HG03460 (cell line): ENCODE measurements around the gene SLC45A1.

Experiments used
- ATAC-seq: cut with Tn5 transposase; IDR thresholded peaks from one replicate; pipeline ENCODE4 v1.9.1; 2021; ENCODE audit not compliant: unreplicated experiment

Gene SLC45A1

DNA sequence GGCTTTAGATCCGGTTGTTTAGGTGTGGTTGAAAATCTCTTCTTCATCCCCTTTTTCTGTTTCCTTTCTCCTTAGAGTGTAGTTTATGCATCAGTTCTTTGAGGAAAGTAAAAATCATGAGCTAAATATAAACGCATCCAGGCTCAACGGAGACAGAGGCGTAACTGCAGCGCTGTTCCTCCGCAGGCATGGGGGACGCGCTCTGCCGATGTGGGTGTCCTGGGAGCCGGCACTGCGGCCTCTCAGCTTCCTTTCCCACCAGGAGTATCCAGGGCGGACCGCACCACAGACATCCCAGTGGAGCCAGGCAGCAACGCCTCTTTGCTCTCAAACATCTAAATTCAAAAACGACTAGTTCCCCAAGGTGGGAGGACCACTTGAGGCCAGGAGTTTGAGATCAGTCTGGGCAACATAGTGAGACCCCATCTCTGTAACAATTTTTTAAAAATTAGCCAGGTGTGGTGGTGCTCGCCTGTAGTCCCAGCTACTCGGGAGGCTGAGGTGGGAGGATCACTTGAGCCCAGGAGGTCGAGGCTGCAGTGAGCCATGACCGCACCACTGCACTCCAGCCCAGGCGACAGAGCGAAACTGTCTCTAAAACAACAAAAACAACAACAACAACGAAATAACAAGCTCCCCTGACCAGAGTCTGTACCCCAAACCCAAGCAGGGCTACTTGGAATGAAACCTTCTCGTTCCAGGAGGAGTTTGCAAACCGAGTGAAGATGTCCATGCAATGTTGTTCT, 16.4 kb downstream of the SLC45A1 start:
- ATAC-seq: no peak

DNA sequence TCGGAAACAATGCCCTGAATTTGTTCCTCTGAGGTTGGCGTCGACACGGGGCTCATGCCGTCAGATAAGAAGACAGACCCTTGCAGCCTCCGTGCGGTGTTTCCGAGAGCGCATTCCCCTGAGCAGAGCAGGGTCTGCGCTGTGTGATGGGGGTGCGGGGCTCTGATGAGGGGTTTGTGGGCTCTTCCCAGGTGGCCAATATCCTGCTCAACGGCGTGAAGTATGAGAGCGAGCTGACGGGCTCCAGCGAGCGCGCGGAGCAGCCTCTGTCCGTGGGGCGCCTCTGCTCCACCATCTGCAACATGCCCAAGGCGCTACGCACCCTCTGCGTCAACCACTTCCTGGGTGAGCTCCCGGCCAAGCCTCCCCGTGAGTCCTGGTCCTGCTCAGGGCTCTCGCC, 17.3 kb downstream of the SLC45A1 start:
- ATAC-seq: no peak

GRCh38 chr1:8337776-8338525, 20.0 kb downstream of the SLC45A1 start:
- no peak for ATAC-seq

DNA sequence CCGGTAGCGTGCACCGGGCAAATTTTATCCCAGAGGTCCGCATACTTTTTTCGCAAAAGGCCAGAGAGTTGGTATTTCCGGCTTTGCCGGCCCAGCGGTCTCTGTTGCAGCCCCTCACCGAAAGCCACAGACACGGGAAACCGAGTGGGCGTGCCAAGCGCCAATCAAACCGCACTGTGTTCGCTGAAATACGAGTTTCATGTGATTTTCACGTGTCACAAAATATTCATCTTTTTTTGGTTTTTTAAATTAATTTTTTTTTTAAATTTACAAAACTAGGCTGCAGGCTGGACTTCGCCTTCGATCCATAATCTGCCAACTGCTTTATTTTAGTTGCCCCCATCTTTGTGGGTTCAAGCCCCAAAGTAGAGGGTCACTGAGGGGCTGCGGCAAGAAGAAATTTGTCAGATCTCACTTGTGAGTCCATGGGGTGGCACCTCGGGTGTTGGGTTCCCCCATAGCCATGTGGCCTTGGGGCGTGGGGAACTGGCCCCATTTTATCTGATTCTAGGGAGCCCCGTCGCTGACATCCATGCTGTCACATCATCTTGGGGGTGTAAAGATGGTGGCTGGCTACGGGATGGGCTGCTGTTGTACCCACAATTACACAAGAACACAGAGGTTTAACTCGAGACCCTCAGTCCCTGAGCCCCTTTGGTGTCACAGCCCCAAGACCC, 20.8 kb downstream of the SLC45A1 start:
- ATAC-seq: no peak

DNA sequence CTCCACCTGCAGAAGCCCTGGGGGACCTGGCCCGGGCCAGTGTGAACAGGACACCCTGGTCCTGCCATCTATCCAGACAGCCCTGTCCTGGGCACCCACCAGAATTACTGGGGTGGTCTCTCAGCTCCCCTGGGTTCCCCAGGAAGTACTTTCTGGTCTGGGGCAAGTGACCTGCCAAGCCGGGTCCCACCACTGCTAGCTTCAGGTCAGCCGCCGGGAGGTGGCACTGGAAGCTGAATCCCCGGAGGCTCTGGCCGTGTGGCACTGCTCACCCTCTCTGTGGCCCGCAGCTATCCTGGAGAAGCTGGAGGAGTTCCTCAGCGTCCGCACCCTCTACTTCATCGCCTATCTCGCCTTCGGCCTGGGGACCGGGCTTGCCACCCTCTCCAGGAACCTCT, 21.3 kb downstream of the SLC45A1 start:
- no peak for ATAC-seq

GRCh38 chr1:8340448-8340847, 22.5 kb downstream of the SLC45A1 start:
- ATAC-seq: no peak

GRCh38 chr1:8342325-8342724, 24.4 kb downstream of the SLC45A1 start:
- no peak for ATAC-seq

DNA sequence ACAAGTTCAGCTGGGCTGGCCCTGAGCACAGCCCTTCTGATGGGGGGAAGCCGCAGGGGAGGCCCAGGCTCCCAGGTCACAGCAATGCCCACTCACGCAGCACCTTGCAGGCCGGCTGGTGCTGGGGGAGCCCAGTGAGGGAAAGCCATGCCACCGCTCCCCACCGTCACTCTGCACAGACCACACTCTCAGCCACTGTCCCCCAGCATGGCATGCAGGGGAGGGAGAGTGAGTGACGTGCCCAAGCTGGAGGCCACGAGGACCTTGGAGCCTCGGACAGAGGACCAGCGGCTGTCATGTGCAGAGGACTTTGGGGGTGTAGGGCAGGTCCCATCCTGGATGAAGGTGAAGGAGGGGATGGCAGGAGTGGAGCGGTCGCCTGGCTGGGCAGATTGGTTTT, 25.1 kb downstream of the SLC45A1 start:
- ATAC-seq: no peak

DNA sequence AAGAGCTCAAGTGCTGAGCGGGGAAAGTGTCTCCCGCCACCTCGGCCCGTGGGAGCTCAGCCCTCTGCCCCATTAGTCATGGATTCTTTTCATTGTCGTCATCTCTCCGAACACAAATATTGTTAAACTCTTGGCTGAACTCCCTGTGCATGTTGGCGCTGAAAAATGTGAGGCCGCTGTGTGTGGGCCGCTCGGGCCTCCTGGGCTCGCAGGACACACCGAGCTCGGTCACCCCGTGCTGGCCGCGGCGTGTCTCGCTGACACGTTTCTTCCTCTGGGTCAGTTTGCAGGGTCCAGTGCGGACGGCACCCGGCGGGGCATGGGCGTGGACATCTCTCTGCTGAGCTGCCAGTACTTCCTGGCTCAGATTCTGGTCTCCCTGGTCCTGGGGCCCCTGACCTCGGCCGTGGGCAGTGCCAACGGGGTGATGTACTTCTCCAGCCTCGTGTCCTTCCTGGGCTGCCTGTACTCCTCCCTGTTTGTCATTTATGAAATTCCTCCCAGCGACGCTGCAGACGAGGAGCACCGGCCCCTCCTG, 25.6 kb downstream of the SLC45A1 start:
- ATAC-seq: no peak

- ATAC-seq: no peak
These were observed 27.1 kb downstream of the SLC45A1 start for GRCh38 chr1:8344893-8345507.

DNA sequence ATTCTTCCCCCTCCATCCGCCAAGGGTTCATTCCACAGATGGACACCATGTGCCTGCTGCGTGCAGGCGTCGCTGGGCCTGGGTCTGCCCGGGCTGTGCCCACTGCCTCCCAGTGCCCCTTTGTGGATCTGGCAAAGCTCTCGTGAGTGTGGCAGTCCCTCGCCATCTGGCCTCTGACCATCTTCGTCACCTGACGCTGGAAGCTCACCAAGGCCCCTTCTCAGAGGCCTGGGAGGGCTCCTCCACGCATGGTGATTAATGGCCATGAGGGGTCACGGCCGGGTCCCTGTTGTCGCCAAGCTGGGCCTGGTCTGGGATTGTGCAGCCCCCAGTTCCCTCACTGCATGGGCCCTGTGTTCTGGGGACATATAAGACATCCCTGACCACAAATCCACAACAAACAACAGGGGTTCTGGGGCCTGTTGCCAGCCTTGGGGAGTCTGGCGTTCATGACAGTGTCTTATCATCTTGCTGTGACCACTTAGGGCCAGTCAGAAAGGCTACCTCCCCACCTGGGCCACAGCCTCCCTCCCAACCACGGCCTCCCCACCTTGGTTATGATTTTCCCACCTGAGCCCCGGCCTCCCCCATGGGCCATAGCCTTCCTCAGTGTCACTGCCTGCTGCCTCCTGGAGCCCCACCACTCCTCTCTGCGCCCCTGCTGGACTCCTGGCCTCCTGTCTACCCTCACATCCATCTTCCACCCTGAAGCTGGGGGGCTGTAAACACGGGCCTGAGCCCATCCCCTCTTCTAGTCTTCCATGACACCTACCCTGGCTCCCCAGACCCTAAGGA, 27.9 kb downstream of the SLC45A1 start:
- ATAC-seq: no peak

- no peak for ATAC-seq
These were observed 29.7 kb downstream of the SLC45A1 start for GRCh38 chr1:8347635-8348034.

GRCh38 chr1:8348047-8348776, 30.3 kb downstream of the SLC45A1 start:
- no peak for ATAC-seq

GRCh38 chr1:8348777-8349472, 31.0 kb downstream of the SLC45A1 start:
- ATAC-seq: no peak

DNA sequence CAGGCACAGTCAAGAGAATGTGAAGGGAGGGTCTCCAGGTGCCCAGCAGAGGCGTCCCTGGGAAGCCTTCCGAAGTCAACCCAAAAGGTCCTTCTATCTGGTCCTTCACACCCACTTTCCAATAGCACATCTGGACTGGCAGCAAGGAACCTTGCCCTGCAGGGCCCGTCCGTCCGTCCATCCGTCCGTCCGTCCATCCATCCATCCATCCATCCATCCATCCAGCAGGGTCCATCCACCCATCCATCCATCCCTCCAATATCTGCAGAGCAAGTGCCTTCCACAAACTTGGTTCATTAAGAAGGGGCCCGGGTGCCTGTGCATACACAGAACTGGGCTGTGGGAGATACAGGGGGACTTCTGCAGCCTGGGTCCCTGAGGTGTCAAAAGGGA, 31.6 kb downstream of the SLC45A1 start:
- ATAC-seq: no peak

- ATAC-seq: no peak
These were observed 32.0 kb downstream of the SLC45A1 start for GRCh38 chr1:8349961-8350360.

- ATAC-seq: no peak
These were observed 33.2 kb downstream of the SLC45A1 start for GRCh38 chr1:8350914-8351684.

DNA sequence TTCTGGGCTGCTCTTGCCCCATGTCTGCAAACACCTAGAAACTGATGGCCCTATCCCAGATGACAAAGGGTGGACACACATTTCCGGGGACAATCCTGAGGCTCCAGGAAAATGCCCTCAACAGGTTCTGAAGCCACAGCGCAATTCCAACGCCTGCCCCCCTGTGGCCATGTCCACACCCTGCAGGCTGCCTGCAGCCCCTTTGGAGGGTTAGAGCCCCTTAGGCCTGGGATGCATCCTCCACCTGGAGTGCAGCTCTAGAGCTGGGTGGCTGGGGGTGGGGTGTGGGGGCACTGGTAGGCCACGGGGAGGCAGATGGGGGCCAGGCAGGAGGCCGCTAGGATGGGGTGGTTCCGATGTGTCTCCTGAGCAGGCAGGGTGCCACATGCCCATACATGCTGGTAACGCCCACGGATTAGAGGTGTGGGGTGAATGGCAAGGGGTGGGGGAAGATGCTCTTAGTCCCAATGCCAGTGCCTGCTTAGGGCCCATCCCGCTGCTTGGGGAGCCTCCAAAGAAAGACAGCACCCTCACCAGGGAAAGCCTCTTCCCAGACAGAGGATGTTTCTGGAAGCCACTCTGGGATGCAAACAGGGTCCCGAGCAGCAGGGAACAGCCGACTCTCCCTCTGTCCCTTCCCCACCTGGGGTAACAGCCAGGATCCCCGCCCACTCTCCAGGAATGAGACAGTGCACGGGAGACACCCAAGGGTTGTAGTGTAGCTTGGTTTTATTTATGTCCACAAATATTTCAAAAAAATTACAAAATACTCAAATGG, 34.0 kb downstream of the SLC45A1 start:
- ATAC-seq: no peak
